Panc1 (cell line): ENCODE data around the gene PIGO.

Experiments
- POLR2AphosphoS5 ChIP-seq: IDR thresholded peaks from 2 replicates; pipeline ENCODE4 v1.6.1; 2012; ENCODE audit warnings: mild to moderate bottlenecking, low read depth, low read length, moderate library complexity
- TCF7L2 ChIP-seq: IDR thresholded peaks from 2 replicates; pipeline ENCODE4 v1.6.1; 2011; ENCODE audit warnings: mild to moderate bottlenecking, low read depth, low read length, inconsistent platforms
- TF ChIP-seq, protein P1 (sequence below): fragments of 450-650 bp; IDR thresholded peaks from 2 replicates; pipeline ENCODE4 v1.5.1; 2017; ENCODE audit warnings: mild to moderate bottlenecking

DNA sequence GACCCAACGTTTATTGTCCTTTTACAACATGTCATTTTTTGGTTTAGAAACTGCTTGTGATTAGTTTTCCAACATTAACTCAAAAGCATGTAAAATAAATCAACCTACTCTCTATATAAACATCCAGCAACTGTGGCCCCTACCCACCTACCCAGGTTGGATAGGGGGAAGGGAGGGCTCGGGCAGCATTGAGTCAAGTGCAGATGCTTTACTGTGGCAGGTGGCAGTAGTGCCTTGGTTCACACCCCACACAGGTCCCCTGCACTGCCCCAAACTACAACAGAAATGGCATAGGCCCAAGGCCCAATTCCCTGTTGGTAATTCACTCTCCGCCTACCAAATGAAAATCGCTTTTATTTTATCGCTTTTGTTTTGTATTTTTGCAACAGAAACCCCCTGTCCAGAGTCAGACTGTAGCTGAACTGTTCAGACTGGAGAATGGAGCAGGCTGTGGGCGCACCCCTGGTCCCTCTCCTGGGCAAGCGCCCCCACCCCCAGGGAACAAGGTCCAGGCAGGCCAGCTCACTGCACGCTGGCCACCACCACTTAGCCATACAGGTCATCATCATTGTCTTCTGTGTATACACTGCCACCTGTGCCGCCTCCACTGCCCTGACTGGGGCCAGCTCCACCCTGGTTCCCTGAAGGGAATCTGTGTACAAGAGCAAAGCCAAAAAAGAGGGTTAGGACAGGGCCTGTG lies 39.7 kb downstream of the PIGO start:
- TF ChIP-seq, protein P1, sequence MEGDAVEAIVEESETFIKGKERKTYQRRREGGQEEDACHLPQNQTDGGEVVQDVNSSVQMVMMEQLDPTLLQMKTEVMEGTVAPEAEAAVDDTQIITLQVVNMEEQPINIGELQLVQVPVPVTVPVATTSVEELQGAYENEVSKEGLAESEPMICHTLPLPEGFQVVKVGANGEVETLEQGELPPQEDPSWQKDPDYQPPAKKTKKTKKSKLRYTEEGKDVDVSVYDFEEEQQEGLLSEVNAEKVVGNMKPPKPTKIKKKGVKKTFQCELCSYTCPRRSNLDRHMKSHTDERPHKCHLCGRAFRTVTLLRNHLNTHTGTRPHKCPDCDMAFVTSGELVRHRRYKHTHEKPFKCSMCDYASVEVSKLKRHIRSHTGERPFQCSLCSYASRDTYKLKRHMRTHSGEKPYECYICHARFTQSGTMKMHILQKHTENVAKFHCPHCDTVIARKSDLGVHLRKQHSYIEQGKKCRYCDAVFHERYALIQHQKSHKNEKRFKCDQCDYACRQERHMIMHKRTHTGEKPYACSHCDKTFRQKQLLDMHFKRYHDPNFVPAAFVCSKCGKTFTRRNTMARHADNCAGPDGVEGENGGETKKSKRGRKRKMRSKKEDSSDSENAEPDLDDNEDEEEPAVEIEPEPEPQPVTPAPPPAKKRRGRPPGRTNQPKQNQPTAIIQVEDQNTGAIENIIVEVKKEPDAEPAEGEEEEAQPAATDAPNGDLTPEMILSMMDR: no peak
- no peak for TF ChIP-seq POLR2AphosphoS5
- no peak for TF ChIP-seq TCF7L2
